Gastroesophageal sphincter (tissue), 3 donors: Measurements from ENCODE around the gene SLFN12L.

Experiments used
- POLR2A ChIP-seq, 2 donors: fragments of 450-650 bp; IDR thresholded peaks; one replicate each; pipeline ENCODE4 v1.6.1; 2017; ENCODE audit warnings: antibody characterized with exemption in 2 of 2, mild to moderate bottlenecking in 2 of 2, moderate library complexity in 1 of 2
- POLR2AphosphoS5 ChIP-seq: sonication (generic); formaldehyde crosslinking; IDR thresholded peaks from one replicate; pipeline ENCODE4 v1.6.1; 2017; ENCODE audit warnings: antibody characterized with exemption
- TF ChIP-seq, protein P1 (sequence below), 4 experiments: fragments of 200-600 bp in 2 of 4; fragments of 450-650 bp in 2 of 4; sonication (generic) in 1 of 4; IDR thresholded peaks; one replicate each; pipeline ENCODE4 v1.5.1; 2017 to 2019; ENCODE audit warnings: antibody characterized with exemption in 4 of 4, mild to moderate bottlenecking in 2 of 4, moderate library complexity in 2 of 4

- no peak for TF ChIP-seq POLR2A (IDR thresholded peaks at IDR 0.05)
- no peak for TF ChIP-seq POLR2AphosphoS5
- TF ChIP-seq, protein P1, sequence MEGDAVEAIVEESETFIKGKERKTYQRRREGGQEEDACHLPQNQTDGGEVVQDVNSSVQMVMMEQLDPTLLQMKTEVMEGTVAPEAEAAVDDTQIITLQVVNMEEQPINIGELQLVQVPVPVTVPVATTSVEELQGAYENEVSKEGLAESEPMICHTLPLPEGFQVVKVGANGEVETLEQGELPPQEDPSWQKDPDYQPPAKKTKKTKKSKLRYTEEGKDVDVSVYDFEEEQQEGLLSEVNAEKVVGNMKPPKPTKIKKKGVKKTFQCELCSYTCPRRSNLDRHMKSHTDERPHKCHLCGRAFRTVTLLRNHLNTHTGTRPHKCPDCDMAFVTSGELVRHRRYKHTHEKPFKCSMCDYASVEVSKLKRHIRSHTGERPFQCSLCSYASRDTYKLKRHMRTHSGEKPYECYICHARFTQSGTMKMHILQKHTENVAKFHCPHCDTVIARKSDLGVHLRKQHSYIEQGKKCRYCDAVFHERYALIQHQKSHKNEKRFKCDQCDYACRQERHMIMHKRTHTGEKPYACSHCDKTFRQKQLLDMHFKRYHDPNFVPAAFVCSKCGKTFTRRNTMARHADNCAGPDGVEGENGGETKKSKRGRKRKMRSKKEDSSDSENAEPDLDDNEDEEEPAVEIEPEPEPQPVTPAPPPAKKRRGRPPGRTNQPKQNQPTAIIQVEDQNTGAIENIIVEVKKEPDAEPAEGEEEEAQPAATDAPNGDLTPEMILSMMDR (IDR thresholded peaks at IDR 0.05), result no peak
These were observed 46.1 kb downstream of the SLFN12L start for GRCh38 chr17:35491417-35491816.
